Measurements from ENCODE around the gene MAP3K9.
"Not testable (repeated sequence)": the region's sequence is repeated elsewhere in the genome, so short reads cannot be mapped to it uniquely, and the experiment has no call there.

The MAP3K9 gene

GRCh38 chr14:70724944-70725343, 84.4 kb downstream of the MAP3K9 start:
- no peak for DNase-seq (ENCODE audit: low read depth in 3 of 3)

GRCh38 chr14:70724110-70724509, 85.2 kb downstream of the MAP3K9 start:
- DNase-seq (ENCODE audit: low read depth in 3 of 3) = no peak

DNA sequence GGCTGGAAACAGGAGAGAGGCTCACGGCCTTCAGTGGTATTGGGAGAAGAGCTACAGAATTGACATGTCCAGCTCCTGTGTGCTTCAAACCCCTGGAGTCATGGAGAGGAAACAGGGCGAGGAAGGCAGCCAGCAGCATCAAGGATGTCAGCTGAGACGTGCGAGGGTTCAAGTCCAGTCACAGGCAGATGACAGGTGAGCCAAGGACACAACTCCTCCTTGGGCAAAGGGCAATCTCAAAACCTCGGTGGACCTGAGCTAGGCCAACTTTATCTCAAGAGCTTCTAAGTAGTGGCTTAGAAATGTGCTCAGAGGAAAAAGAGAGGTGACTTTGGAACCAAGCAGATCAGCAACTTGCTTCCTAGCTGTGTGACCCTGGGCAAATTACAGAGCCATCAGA, 86.0 kb downstream of the MAP3K9 start:
- DNase-seq (ENCODE audit: low read depth in 3 of 3) = no peak

DNA sequence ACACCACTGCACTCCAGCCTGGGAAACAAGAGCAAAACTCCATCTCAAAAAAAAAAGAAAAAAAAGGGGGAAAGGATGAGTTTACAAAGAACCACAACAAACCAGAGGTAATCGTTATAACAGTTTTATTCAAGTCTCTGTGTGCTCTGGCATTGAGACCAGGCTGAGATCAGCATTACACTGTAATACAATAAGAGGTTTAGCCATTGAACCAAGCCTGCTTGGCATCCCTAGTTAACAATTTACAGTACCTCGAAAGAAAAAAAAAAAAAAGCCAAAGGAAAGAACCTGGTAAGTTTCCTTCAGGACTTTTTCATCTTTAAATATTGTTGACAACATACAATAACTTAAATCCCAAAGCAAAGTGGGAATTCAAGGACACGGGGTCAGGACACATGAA, 86.9 kb downstream of the MAP3K9 start:
- no peak for DNase-seq (ENCODE audit: low read depth in 3 of 3)

DNA sequence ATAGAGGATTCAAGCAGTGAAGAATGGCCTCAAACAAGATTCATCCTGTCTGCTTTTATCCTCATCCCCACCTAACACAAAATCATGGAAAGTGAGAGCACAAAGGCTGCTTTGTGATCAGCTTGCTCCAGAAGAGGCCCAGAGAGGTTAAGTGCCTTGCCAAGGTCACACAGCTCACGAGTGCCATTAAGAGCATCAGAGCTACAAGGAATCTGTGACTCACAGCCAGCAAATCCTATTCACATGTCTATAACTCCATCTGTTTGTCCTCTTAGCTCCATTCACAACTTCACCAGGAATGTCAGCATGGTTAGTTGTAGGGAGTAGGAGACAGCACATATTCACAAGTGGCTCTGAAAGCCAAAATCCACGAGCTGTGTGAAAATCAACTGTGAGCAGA, 87.8 kb downstream of the MAP3K9 start:
- DNase-seq (ENCODE audit: low read depth in 3 of 3) = no peak

DNA sequence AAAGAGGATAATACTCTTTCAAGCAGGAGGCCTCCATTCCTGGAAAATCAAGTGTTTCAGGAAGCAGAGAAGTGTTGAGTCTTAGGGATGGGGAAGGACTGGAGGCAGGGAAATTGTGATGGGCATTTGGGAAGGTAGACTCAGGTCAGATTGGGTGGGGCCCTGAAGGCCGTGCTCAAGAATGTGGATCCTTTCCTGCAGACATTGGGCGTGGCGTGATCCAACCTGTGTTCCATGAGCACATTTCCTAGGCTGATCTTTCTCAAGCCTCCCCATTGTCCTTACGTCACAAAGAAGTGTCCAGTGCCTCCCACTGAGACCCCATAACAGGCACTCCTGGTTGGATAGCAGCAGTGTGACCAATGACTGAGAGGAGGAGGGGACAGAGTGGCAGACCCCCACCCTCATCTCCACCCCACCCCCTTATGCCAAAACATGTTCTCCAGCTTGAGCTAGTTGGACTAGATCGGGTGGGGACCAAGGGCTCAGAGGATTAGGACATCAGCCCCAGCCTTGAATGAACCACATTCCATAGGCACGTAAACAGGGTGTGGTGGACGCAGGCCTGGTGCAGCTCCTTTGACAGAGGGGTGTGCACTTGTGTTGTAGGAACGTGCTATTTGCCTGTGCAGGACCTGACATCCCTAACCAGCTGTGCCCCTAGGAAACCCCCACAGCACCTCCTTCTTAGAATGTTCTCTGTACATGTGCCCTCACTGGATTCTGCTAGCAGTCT, 90.8 kb downstream of the MAP3K9 start:
- no peak for DNase-seq (ENCODE audit: low read depth in 3 of 3)

DNA sequence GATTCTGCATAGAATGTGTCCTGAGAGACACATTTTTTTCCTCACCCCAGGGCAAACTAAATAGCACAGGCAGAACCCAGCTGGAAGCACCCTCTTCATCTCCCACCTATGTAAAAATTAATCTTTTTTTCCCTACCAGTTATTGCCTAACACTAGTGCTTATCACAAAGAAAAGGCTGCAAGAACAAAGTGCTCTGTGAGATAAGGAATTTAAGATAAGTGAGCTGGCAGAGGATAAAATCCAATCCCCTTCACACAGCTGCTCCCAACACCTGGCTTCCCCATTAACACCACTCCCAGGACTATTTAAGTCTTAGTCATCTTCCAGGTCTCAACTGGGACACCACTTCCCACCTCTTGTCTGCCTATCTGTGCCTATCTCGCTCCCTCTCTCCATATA, 92.4 kb downstream of the MAP3K9 start:
- DNase-seq (ENCODE audit: low read depth in 3 of 3) = no peak

- no peak for DNase-seq (ENCODE audit: low read depth in 3 of 3)
These were observed 92.8 kb downstream of the MAP3K9 start for GRCh38 chr14:70716483-70716882.

DNA sequence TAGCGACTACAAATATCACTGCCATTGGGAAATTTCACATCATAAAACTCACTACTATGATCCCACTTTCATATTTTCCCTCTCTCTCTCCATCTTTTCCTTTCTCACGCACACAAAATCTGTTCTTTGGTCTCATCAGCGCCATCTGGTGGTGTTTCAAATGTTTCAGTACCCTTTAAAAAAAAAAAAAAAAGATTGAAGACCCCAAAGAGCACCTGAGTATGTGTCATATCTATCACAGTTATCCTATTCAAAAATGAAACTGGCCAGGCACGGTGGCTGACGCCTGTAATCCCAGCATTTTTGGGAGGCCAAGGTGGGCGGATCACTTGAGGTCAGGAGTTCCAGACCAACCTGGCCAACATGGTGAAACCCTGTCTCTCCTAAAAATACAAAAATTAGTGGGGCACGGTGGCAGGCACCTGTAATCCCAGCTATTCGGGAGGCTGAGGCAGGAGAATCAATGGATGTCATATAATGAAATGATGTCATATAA, 95.2 kb downstream of the MAP3K9 start:
- DNase-seq (ENCODE audit: low read depth in 3 of 3) = peak in 2 of 3 donors; percentile 16 to 51

DNA sequence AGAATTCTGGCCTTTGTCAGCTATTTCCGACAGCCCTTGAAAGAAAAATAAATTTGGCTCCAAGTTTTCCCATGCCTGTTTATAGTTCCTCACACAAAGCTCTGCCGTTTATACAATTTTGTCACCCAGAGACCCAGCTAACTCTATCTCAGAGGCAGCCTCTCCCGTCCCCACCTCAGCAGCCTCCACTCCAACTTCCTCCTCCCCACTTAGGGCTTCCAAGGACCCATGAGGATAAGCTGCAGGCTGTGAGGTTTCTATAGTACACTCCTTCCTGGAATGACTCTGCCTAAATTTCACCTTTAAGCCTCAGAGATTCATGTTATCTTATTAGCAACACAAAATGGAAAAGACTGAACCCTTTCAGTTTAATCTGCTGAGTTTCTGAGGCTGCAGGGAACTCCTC, 95.8 kb downstream of the MAP3K9 start:
- DNase-seq (ENCODE audit: low read depth in 3 of 3) = no peak

GRCh38 chr14:70713096-70713495, 96.2 kb downstream of the MAP3K9 start:
- no peak for DNase-seq (ENCODE audit: low read depth in 3 of 3)

DNA sequence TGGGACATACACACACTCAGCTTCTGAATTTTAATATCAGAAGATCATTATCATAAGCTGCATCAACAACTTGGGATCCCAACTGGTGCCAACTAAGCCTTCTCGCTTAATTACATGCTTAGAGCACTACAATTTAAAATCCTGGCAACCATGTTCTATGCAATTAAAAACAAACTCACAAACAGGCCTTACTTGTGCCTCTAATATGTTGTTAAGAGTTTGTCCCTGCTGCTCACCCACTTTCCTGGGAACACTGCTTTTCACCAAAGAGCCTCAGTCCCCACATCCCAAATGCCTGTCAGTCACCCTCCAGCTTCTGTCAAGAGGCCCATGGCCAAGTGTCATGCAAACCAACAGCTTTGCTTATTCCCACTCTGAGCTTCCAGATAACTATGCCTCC, 97.9 kb downstream of the MAP3K9 start:
- DNase-seq (ENCODE audit: low read depth in 3 of 3) = no peak

- DNase-seq (ENCODE audit: low read depth in 3 of 3) = no peak
These were observed 99.5 kb downstream of the MAP3K9 start for GRCh38 chr14:70709726-70710382.

DNA sequence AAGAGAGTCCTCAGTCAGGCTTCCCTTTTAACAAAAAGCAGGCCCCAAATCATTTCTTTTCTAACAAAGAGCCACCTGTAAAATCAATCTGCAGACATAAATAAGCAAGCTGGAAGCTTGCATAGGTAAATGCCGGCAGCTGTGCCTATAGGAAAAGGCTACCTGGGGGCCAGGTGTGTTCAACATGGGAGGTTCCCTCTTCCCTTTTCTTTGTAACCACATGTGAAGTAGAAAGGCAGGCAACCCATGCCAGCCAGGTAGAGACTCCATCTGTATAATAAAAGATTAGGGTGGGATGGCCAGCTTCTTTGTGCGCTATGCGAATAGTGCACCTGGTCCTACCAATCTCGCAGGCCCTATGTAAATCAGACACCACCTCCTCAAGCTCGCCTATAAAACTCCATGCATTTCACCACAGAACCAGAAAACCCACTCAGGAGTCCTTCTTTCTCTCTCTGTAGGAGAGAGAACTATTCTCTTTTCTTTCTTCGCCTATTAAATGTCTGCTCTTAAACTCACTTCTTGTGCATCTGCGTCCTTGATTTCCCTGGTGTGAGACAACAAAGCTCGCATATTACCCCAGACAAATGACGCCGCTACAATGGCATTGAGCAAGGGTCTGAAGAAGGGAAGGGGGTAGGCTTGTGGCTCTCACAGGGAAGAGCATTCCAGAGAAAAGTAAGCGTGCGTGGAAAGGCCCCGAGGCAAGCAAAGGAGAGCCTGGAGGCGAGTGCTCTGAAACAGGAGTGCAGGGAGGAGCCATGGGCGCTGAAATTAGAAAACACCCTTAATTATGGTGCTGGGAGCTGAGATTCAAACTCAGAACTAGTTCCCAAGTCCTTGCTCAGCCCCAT, 100.4 kb downstream of the MAP3K9 start:
- DNase-seq (ENCODE audit: low read depth in 3 of 3) = no peak

DNA sequence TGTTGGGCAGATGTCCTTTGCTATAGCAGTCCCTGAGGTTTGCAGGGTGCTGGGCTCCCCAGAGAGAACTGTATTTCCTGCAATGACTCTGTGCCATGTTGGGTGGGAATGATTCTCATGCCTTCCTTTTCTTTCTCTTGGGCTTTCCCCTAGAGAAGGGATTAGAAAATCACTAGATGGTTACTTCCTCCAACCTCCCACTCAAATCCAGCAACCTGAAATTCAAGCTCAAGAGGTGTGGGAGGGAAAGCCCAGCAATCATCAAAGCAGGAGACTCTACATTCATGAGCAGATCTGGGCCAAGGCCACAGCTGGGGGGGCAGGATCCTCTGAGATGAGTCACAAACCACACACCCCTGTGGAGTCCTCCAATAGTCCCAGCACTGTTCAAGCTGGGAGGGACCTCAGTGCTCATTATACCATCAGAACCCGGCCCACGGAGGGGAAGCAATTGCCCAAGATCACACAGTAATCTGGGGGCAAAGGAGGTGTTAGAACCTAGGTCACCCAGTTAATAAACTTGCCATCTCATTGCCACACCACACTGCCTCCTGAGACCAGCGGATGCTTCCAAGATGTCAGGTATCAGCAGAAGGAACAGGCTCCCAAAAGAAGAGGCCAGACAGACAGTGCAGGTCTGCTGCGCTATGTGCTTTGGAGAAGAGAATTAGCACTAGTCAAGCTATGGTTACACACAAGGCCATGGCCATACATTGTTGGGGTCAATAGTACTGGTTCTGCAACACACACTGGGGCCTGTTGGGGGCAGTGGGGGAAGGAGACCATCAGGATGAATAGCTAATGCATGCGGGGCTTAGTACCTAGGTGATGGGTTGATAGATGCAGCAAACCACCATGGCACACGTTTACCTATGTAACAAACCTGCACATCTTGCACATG, 101.9 kb downstream of the MAP3K9 start:
- no peak for DNase-seq (ENCODE audit: low read depth in 3 of 3)

GRCh38 chr14:70706177-70706576, 103.1 kb downstream of the MAP3K9 start:
- DNase-seq (ENCODE audit: low read depth in 3 of 3) = no peak

DNA sequence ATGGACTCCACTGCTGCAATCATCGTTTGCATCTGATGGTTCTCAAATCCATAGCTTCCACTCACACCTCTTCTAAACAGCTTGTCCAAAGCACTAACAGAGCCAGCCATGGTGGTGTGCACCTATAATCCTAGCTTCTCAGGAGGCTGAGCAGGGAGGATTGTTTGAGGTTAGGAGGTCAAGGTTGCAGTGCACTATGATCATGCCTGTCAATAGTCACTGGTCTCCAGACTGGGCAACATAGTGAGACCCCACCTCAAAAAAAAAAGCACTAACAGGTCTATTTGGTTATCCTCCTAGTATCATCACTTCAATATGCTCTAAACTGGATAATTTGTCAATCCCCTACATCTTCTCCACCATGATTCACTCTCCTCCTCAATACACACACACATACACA, 104.4 kb downstream of the MAP3K9 start:
- no peak for DNase-seq (ENCODE audit: low read depth in 3 of 3)

- not testable (repeated sequence) for DNase-seq (ENCODE audit: low read depth in 3 of 3)
These were observed 105.6 kb downstream of the MAP3K9 start for GRCh38 chr14:70703621-70704168.

GRCh38 chr14:70702161-70702560, 107.2 kb downstream of the MAP3K9 start:
- DNase-seq (ENCODE audit: low read depth in 3 of 3) = no peak

DNA sequence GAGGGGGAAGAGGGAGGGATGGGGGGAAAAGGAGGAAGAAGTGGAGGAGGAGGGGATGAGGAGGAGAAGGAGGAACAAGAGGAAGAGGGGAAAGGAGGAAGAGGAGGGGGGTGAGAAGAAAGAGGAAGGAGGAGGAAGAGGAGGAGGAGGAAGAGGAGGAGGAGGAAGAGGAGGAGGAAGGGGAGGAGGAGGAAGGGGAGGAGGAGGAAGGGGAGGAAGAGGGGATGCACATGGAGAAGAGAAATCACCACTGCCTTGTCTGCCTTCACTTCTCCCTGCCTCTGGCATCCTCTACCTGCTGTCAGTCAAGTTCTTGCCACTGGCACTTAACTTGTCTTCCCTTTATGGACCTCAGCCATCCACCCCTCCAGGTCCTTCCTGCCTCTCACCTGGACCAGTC, 107.7 kb downstream of the MAP3K9 start:
- DNase-seq (ENCODE audit: low read depth in 3 of 3) = no peak

DNA sequence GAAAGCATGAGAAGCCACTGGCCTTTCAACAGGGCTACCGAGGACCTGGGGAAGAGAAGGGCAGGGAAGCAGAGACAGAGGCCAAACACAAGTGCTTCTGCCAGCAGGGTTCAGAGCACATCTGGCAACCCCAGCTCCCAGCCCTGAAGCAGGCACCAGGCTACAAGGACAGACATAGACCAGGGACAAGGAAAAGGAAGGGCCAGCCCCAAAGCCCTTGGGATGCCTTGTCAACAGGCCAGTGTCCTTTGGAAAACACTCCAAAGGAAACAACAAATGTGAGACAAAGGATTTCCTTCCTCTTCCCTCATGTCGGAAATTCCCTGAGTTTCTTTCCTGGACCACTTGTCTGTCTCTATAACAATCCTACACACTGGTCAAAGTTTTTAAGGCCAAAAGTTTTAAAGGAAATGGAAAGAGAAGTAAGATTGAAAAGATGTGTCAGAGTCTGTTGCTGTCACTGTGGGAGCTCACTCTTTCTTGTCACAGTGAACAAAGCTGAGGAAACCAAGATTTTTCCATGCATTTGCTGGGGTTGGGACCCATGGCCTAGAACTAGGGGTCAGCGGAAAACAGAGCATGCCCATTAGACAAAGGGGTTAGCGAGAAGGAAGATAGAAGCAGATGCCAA, 108.2 kb downstream of the MAP3K9 start:
- no peak for DNase-seq (ENCODE audit: low read depth in 3 of 3)
